Fibroblast of lung (primary cell): ENCODE measurements around the gene PTPRF. TPM values are rescaled to one million over a fixed set of nuclear protein-coding genes. Genes with fewer than 3 reads are reported as not detected.
A peak's percentile ranks its signal among the peaks of the same experiment; 100 is the strongest.

ENCODE experiments used
- DNase-seq, 2 donors: peaks; one replicate each; pipeline versions ENCODE4 v3.0.0 to v3.0.0-alpha.2; 2010; ENCODE audit warnings: low read depth in 2 of 2
- H2AFZ ChIP-seq: 2 replicates; pipeline ENCODE4 v1.5.1; 2012; ENCODE audit warnings: low read length, control low read depth, inconsistent platforms
- H3K27ac ChIP-seq: 2 replicates; pipeline ENCODE4 v1.5.1; 2011; ENCODE audit warnings: low read length, control low read depth; ENCODE audit not compliant: insufficient read depth
- H3K27me3 ChIP-seq: 2 replicates; pipeline ENCODE4 v1.5.1; 2011; ENCODE audit warnings: mild to moderate bottlenecking, low read length; ENCODE audit not compliant: control insufficient read depth, insufficient read depth
- H3K36me3 ChIP-seq: 2 replicates; pipeline ENCODE4 v1.5.1; 2011; ENCODE audit warnings: low read length; ENCODE audit not compliant: control insufficient read depth, insufficient read depth
- H3K4me1 ChIP-seq: 2 replicates; pipeline ENCODE4 v1.5.1; 2011; ENCODE audit warnings: low read length; ENCODE audit not compliant: control insufficient read depth, insufficient read depth; ENCODE audit errors: extremely low read depth
- H3K4me2 ChIP-seq: 2 replicates; pipeline ENCODE4 v1.5.1; 2011; ENCODE audit warnings: low read length, control low read depth; ENCODE audit not compliant: insufficient read depth; ENCODE audit errors: extremely low read depth
- H3K4me3 ChIP-seq, 4 experiments: fragments of 200-600 bp in 1 of 4; sonication (generic) in 1 of 4; replicated peaks in 1 of 4; 2 replicates each; pipeline ENCODE4 v1.5.1; 2011 to 2016; ENCODE audit warnings: low read length in 4 of 4, low read depth in 3 of 4, mild to moderate bottlenecking in 3 of 4, control low read depth in 2 of 4, inconsistent platforms in 1 of 4, mixed read lengths in 1 of 4; ENCODE audit not compliant: insufficient read depth in 1 of 4; ENCODE audit errors: control extremely low read depth in 1 of 4
- H3K79me2 ChIP-seq: 2 replicates; pipeline ENCODE4 v1.5.1; 2012; ENCODE audit warnings: mild to moderate bottlenecking, low read length, inconsistent platforms; ENCODE audit not compliant: control insufficient read depth, insufficient read depth
- H3K9ac ChIP-seq: 2 replicates; pipeline ENCODE4 v1.5.1; 2011; ENCODE audit warnings: mild to moderate bottlenecking, low read length, control low read depth; ENCODE audit not compliant: insufficient read depth
- H3K9me3 ChIP-seq: 2 replicates; pipeline ENCODE4 v1.5.1; 2012; ENCODE audit warnings: low read depth, low read length; ENCODE audit not compliant: control insufficient read depth, insufficient read depth
- H4K20me1 ChIP-seq: 2 replicates; pipeline ENCODE4 v1.5.1; 2011; ENCODE audit warnings: low read length; ENCODE audit not compliant: control insufficient read depth, insufficient read depth; ENCODE audit errors: extremely low read depth
- CTCF ChIP-seq, 2 donors: IDR thresholded peaks in 1 of 2; conservative IDR thresholded peaks in 1 of 2; 1 replicate in 1 of 2; 2 replicates in 1 of 2; pipeline ENCODE4 v1.5.1; 2011 to 2012; ENCODE audit warnings: low read length in 2 of 2, control low read depth in 1 of 2, inconsistent platforms in 1 of 2, low read depth in 1 of 2, mild to moderate bottlenecking in 1 of 2
- EZH2 ChIP-seq: IDR thresholded peaks from 2 replicates; pipeline ENCODE4 v1.5.1; 2012; ENCODE audit warnings: low read length, control low read depth, mild to moderate bottlenecking; ENCODE audit errors: missing control alignments
- polyA plus RNA-seq, 2 donors: library from polyadenylated mRNA; depleted of rRNA in 1 of 2; stranded (reverse) in 1 of 2; unstranded in 1 of 2; fragments of >200 nt; gene quantifications; 2 replicates each; pipeline ENCODE4 v1.2.1, GENCODE V29; 2011 to 2012; ENCODE audit warnings: missing spikeins in 1 of 2
- total RNA-seq: library from RNA; depleted of rRNA; stranded (reverse); fragments of >200 nt; gene quantifications from 2 replicates; pipeline ENCODE4 v1.2.1, GENCODE V29; 2014

Gene PTPRF
- total and polyA plus RNA-seq, 2 donors (not counting 1 experiment from before 2014, with no cell fraction given), result 45.2 to 52.0 TPM

- TF ChIP-seq EZH2, result no peak
- TF ChIP-seq CTCF (conservative IDR thresholded peaks at IDR 0.05 in 1 of 2, IDR thresholded peaks at IDR 0.05 in 1 of 2; ENCODE audit: low read depth in 1 of 2, low read length in 2 of 2), result no peak
- no peaks in the 10 kb centered on the region for H3K4me1 ChIP-seq
- H3K9me3 ChIP-seq, result no peaks in the 10 kb centered on the region
- no peak overlapping the region for H2AFZ ChIP-seq
- H3K9ac ChIP-seq, result no peak overlapping the region
- no peak overlapping the region for H3K4me2 ChIP-seq
- H4K20me1 ChIP-seq, result no peaks in the 10 kb centered on the region
- no peak overlapping the region for H3K27ac ChIP-seq
- H3K4me3 ChIP-seq, result no peak overlapping the region
- DNase-seq, result no peak
- peaks cover 12% of the 10 kb centered on the region for H3K36me3 ChIP-seq
- H3K27me3 ChIP-seq, result no peaks in the 10 kb centered on the region
- H3K79me2 ChIP-seq, result no peaks in the 10 kb centered on the region
Measured at GRCh38 chr1:43621386-43621785, 90.7 kb downstream of the PTPRF start.

GRCh38 chr1:43621861-43622260 is 91.2 kb downstream of the PTPRF start:
- Histone ChIP-seq H3K9ac (no peak overlapping the region), H3K4me3 (no peak overlapping the region), H3K27ac (no peak overlapping the region), H4K20me1 (no peaks in the 10 kb centered on the region), H3K36me3 (peaks cover 12% of the 10 kb centered on the region), H3K4me1 (no peaks in the 10 kb centered on the region), H3K4me2 (no peak overlapping the region), H2AFZ (no peak overlapping the region), H3K9me3 (no peaks in the 10 kb centered on the region), H3K27me3 (no peaks in the 10 kb centered on the region), H3K79me2 (no peaks in the 10 kb centered on the region)
- TF ChIP-seq EZH2 (no peak), CTCF (conservative IDR thresholded peaks at IDR 0.05 in 1 of 2, IDR thresholded peaks at IDR 0.05 in 1 of 2; ENCODE audit: low read depth in 1 of 2, low read length in 2 of 2) (no peak)
- no peak for DNase-seq

DNA sequence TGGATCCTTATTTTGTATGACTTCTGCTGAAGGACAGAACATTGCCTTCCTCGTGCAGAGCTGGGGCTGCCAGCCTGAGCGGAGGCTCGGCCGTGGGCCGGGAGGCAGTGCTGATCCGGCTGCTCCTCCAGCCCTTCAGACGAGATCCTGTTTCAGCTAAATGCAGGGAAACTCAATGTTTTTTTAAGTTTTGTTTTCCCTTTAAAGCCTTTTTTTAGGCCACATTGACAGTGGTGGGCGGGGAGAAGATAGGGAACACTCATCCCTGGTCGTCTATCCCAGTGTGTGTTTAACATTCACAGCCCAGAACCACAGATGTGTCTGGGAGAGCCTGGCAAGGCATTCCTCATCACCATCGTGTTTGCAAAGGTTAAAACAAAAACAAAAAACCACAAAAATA is 91.8 kb downstream of the PTPRF start:
- Histone ChIP-seq H3K27me3 (no peaks in the 10 kb centered on the region), H3K79me2 (no peaks in the 10 kb centered on the region), H3K9me3 (no peaks in the 10 kb centered on the region), H3K36me3 (peaks cover 12% of the 10 kb centered on the region), H4K20me1 (no peaks in the 10 kb centered on the region), H3K4me3 (no peak overlapping the region), H3K4me2 (no peak overlapping the region), H3K27ac (no peak overlapping the region), H2AFZ (no peak overlapping the region), H3K4me1 (no peaks in the 10 kb centered on the region), H3K9ac (no peak overlapping the region)
- DNase-seq, result peak in 1 of 2 donors; percentile 21
- no peak for TF ChIP-seq EZH2
- no peak for TF ChIP-seq CTCF (conservative IDR thresholded peaks at IDR 0.05 in 1 of 2, IDR thresholded peaks at IDR 0.05 in 1 of 2; ENCODE audit: low read depth in 1 of 2, low read length in 2 of 2)
